Panc1 (cell line): ENCODE measurements around the gene BCAS3.

Experiments
- CTCF ChIP-seq: fragments of 450-650 bp; IDR thresholded peaks from 2 replicates; pipeline ENCODE4 v1.5.1; 2017; ENCODE audit warnings: mild to moderate bottlenecking
- POLR2AphosphoS5 ChIP-seq: IDR thresholded peaks from 2 replicates; pipeline ENCODE4 v1.6.1; 2012; ENCODE audit warnings: mild to moderate bottlenecking, low read depth, low read length, moderate library complexity
- REST ChIP-seq, 2 experiments: IDR thresholded peaks; 2 replicates each; pipeline ENCODE4 v1.6.1; 2011 to 2012; ENCODE audit warnings: low read depth in 2 of 2, control low read depth in 1 of 2, low read length in 1 of 2, mild to moderate bottlenecking in 1 of 2, moderate library complexity in 1 of 2; ENCODE audit not compliant: insufficient read depth in 1 of 2
- SIN3A ChIP-seq: IDR thresholded peaks from 2 replicates; pipeline ENCODE4 v1.6.1; 2012; ENCODE audit warnings: low read depth, mild to moderate bottlenecking, low read length, moderate library complexity, borderline replicate concordance; ENCODE audit not compliant: insufficient read depth
- TCF7L2 ChIP-seq: IDR thresholded peaks from 2 replicates; pipeline ENCODE4 v1.6.1; 2011; ENCODE audit warnings: mild to moderate bottlenecking, low read depth, low read length, inconsistent platforms

- TF ChIP-seq POLR2AphosphoS5 = no peak
- no peak for TF ChIP-seq CTCF
- TF ChIP-seq REST (IDR thresholded peaks at IDR 0.05; ENCODE audit: insufficient read depth in 1 of 2, low read depth in 2 of 2, low read length in 1 of 2) = no peak
- no peak for TF ChIP-seq SIN3A
- no peak for TF ChIP-seq TCF7L2
Measured at GRCh38 chr17:60661489-60661888, 16.2 kb upstream of the BCAS3 start.
